NCI-H2171 treated with DMSO at 0.1 percent for 48 hours (cell line): Measurements from ENCODE around the gene FAU.

Experiments
- DNase-seq: peaks from one replicate; lab custom pipeline; 2025; lab: John Stamatoyannopoulos, UW

Gene FAU

DNA sequence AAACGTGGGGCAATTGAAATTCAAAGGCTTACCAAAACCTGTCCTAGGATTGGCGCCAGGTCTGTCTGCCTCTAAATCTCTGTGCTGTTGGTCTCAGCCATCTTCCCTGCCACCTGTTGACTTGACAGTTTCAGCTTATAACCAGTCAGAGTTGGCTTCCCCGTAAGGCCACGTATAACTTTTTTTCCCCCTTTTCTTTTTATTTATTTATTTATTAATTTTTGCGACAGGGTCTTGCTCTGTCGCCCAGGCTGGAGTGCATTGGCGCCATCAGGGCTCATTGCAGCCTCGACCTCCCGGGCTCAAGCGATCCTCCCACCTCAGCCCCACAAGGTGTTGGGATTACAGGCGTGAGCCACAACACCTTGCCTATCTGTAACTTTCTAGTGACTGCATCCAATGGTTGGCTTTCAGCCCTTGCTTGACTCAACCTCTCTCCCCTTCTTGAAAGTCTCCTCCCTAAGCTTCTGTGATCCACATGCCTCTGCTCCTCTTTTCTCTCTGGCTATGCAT is 13.8 kb upstream of the FAU start:
- DNase-seq = no peak

- peak; percentile 97 for DNase-seq
Observed at GRCh38 chr11:65134952-65135632, 13.2 kb upstream of the FAU start.

DNA sequence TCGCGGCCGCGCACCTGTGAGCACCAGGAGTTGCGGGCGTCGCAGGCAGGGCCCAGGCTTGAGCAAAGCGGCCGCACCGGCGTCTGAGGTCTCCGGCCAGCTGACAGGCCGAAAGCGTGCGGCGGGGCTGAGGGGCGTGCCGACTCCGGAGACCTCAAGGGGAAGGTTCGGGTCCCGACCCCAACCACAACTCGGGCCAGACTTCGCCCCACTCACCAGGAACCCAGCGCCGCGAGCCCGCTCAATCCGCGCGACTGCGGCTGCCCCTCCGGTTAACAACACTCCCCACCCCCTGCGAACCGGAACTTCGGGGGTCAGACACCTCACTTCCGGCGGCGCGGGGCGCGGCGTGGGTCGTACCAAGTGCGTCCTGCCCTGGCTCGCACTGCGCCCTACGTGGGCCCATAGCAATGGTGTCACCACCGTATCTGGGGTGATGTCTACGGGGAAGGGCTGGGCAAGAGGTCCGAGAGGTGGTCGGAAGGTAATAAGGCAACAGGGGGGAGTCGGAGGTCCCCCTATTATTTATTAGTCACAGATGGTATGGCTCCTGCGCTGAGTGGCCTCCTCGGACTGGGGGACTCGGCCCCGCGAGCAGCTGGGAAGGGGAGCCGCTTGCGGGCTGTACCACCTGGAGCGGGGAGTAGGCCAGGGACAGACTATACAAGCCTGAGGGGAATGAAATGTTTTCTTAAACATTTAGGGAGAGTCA is 12.5 kb upstream of the FAU start, which contains the start of gene SYVN1:
SYVN1 (minus strand) TSS at position 280 of the 712 bp plus-strand sequence. CDS start 918 bp downstream, outside the sequence.
- peak; percentile 92 for DNase-seq

GRCh38 chr11:65133724-65134123 is 11.8 kb upstream of the FAU start:
- no peak for DNase-seq

- DNase-seq = no peak
Observed at GRCh38 chr11:65132988-65133700, 11.2 kb upstream of the FAU start.

GRCh38 chr11:65132238-65132987 is 10.5 kb upstream of the FAU start:
- no peak for DNase-seq

- DNase-seq = no peak
Observed at GRCh38 chr11:65131895-65132237, 9.9 kb upstream of the FAU start.

- DNase-seq = no peak
Observed at GRCh38 chr11:65131417-65131776, 9.5 kb upstream of the FAU start.

GRCh38 chr11:65130631-65131416 is 8.9 kb upstream of the FAU start:
- no peak for DNase-seq

- no peak for DNase-seq
Observed at GRCh38 chr11:65129649-65130441, 7.9 kb upstream of the FAU start.

GRCh38 chr11:65128182-65129145 is 6.5 kb upstream of the FAU start:
- DNase-seq = no peak

- no peak for DNase-seq
Observed at GRCh38 chr11:65127473-65128181, 5.7 kb upstream of the FAU start.

DNA sequence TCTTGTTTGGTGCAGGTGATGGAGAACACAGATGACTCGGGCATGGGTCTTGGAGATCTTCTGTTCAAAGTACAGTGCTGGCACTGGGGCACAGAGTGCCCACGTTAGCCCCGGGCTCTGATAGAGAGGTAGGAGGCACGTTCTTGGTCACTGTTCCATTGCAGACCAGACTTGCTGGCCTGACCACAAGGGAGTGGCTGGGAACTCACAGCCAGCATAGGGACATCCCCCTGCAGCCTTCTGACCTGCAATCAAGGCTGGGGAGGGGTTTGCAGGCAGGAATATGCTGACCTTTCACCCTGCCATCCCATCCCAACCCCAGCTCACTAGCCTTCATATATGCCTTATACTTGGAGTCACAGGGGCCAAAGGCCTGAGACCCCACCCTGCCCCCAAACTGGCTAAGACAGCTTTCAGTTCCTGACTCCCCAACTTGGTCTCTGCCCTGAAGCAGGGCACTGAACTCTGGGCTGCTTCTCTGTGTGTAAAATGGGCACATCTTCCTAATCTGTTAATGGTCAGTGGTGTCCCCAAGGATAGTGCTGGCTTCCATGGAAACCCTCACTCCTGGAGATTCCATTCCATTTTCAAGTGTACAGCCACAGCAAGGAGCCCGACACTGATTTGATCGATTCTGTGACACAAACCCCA is 4.8 kb upstream of the FAU start:
- DNase-seq = no peak

- no peak for DNase-seq
Observed at GRCh38 chr11:65125197-65126056, 3.5 kb upstream of the FAU start.

- no peak for DNase-seq
Observed at GRCh38 chr11:65124480-65125196, 2.7 kb upstream of the FAU start.

DNA sequence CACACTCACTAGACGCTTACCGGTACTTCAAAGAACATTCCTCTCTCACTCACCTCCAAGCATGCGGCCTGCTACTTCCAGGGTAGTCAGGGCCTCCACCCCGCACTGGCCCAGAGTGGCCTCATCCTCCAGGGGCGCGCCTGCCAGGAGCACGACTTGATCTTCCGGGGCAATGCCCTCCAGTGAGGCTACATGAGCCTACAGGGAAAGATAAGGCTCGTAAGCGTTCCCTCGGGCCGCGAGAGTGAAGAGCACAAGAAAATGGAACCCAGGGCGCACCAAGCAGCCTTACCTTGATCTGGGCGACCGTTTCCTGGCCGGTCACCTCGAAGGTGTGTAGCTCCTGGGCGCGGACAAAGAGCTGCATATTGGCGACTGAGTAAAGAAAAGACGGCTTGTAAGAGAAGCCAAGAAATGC is 478 bp downstream of the FAU start:
- no peak for DNase-seq

- DNase-seq = no peak
Observed at GRCh38 chr11:65120831-65121230, 1.1 kb downstream of the FAU start.
